ENCODE results near the gene ARHGAP22. TPM values are rescaled to one million over a fixed set of nuclear protein-coding genes. Genes with fewer than 3 reads are reported as not detected.

ARHGAP22 gene
- total RNA-seq, 3 donors from 2014 or later (not counting 1 experiment from before 2014, with no cell fraction given) = 0.21 to 0.40 TPM; not detected in 1

- no peaks in the 10 kb centered on the region for H3K4me1 Mint-ChIP-seq
- H3K36me3 ChIP-seq (ENCODE audit: control insufficient read depth, insufficient read depth, low read length) = no peaks in the 10 kb centered on the region
- H3K4me3 Mint-ChIP-seq = no peak overlapping the region
- no peaks in the 10 kb centered on the region for H3K9me3 Mint-ChIP-seq
- no peak overlapping the region for H3K27ac ChIP-seq (ENCODE audit: low read length)
- ATAC-seq (no peak), DNase-seq (no peak)
- H3K27me3 Mint-ChIP-seq (ENCODE audit: low read depth in 2 of 2) = peaks cover 0 to 4% of the 10 kb centered on the region in 2 donors
- no peak overlapping the region for H3K4me3 ChIP-seq (ENCODE audit: low read length)
- H3K4me1 ChIP-seq (ENCODE audit: control insufficient read depth, insufficient read depth, low read length) = peaks cover 6% of the 10 kb centered on the region
- intact Hi-C loops (cut with micrococcal nuclease) = no loop called here
- TF ChIP-seq CTCF (IDR thresholded peaks at IDR 0.05) = no peak
- H3K36me3 Mint-ChIP-seq = no peaks in the 10 kb centered on the region
- H3K27me3 ChIP-seq (ENCODE audit: control insufficient read depth, insufficient read depth, low read length) = no peaks in the 10 kb centered on the region
- H3K27ac Mint-ChIP-seq = no peak overlapping the region
- H3K9me3 ChIP-seq (ENCODE audit: control insufficient read depth, insufficient read depth, low read length) = no peaks in the 10 kb centered on the region
- WGBS (ENCODE audit: insufficient coverage) = 87% methylated on average over 6 of the region's 7 CpGs
These were observed 56.2 kb downstream of the ARHGAP22 start for GRCh38 chr10:48548531-48549135.

- no peak overlapping the region for H3K27ac Mint-ChIP-seq
- WGBS (ENCODE audit: insufficient coverage) = 93% methylated on average over 10 of the region's 10 CpGs
- Histone ChIP-seq H3K36me3 (ENCODE audit: control insufficient read depth, insufficient read depth, low read length) (no peaks in the 10 kb centered on the region), H3K4me3 (ENCODE audit: low read length) (no peak overlapping the region), H3K27me3 (ENCODE audit: control insufficient read depth, insufficient read depth, low read length) (no peaks in the 10 kb centered on the region), H3K4me1 (ENCODE audit: control insufficient read depth, insufficient read depth, low read length) (peaks cover 6% of the 10 kb centered on the region), H3K27ac (ENCODE audit: low read length) (no peak overlapping the region), H3K9me3 (ENCODE audit: control insufficient read depth, insufficient read depth, low read length) (no peaks in the 10 kb centered on the region)
- no peak overlapping the region for H3K4me3 Mint-ChIP-seq
- intact Hi-C loops (cut with micrococcal nuclease) = no loop called here
- ATAC-seq (no peak), DNase-seq (no peak)
- H3K36me3 Mint-ChIP-seq = no peaks in the 10 kb centered on the region
- H3K4me1 Mint-ChIP-seq = no peaks in the 10 kb centered on the region
- H3K9me3 Mint-ChIP-seq = no peaks in the 10 kb centered on the region
- H3K27me3 Mint-ChIP-seq (ENCODE audit: low read depth in 2 of 2) = peaks cover 0 to 4% of the 10 kb centered on the region in 2 donors
- no peak for TF ChIP-seq CTCF (IDR thresholded peaks at IDR 0.05)
These were observed 56.9 kb downstream of the ARHGAP22 start for GRCh38 chr10:48547981-48548380.

GRCh38 chr10:48547061-48547895 is 57.6 kb downstream of the ARHGAP22 start:
- no peaks in the 10 kb centered on the region for H3K36me3 ChIP-seq (ENCODE audit: control insufficient read depth, insufficient read depth, low read length)
- H3K27me3 ChIP-seq (ENCODE audit: control insufficient read depth, insufficient read depth, low read length) = no peaks in the 10 kb centered on the region
- H3K4me3 Mint-ChIP-seq = no peak overlapping the region
- DNase-seq (no peak), ATAC-seq (no peak)
- H3K27ac Mint-ChIP-seq = no peak overlapping the region
- no peaks in the 10 kb centered on the region for H3K9me3 Mint-ChIP-seq
- TF ChIP-seq CTCF (IDR thresholded peaks at IDR 0.05) = no peak
- no peak overlapping the region for H3K4me3 ChIP-seq (ENCODE audit: low read length)
- H3K27ac ChIP-seq (ENCODE audit: low read length) = no peak overlapping the region
- H3K4me1 ChIP-seq (ENCODE audit: control insufficient read depth, insufficient read depth, low read length) = peaks cover 3% of the 10 kb centered on the region
- H3K36me3 Mint-ChIP-seq = no peaks in the 10 kb centered on the region
- no peaks in the 10 kb centered on the region for H3K9me3 ChIP-seq (ENCODE audit: control insufficient read depth, insufficient read depth, low read length)
- WGBS (ENCODE audit: insufficient coverage) = 88% methylated on average over 10 of the region's 10 CpGs
- H3K4me1 Mint-ChIP-seq = no peaks in the 10 kb centered on the region
- H3K27me3 Mint-ChIP-seq (ENCODE audit: low read depth in 2 of 2) = peaks cover 0 to 4% of the 10 kb centered on the region in 2 donors
- intact Hi-C loops (cut with micrococcal nuclease) = no loop called here
